Measurements from ENCODE around the gene PCDH15. TPM values are rescaled to one million over a fixed set of nuclear protein-coding genes. Genes with fewer than 3 reads are reported as not detected.

The PCDH15 gene
- total RNA-seq, 1 donor from 2014 or later = not detected

DNA sequence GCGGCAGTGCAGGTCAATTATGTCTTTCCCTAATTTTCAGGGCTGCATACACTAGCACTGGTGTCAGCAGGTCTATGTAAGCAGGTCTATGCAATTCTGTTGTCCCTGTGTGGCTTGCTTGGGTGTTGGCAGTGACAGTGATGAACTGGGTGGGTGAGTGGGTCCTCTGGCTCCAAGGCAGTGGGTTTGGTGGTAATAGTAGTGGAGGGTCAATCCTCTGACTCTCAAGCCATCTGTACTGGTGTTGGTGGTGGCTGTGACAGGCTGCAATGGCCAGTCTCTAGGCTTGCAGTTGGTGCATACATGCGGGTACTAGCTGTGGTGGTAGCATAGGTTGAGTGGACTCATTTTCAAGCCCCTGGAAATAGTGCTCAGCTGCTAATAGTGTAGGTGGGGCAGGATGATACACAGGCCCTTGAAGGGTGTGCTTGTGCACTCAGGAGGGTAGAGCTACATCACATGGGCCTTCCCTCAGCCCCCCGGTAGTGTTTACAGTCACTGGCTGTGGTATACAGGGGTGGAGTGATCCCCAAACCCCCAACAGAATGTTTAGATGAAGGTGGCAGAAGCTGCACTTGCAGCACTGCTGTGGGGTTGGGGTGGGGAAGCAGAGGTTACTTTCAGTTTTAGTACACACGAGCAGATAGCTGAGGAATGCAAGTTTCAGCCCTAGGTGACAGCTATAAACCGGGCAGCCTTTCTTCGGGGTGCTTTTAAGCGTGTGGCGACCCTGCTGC is 331.3 kb downstream of the PCDH15 start:
- Mint-ChIP-seq H3K4me1 (no peaks in the 10 kb centered on the region), H3K9me3 (no peaks in the 10 kb centered on the region), H3K27me3 (no peaks in the 10 kb centered on the region), H3K36me3 (ENCODE audit: low read depth) (no peaks in the 10 kb centered on the region), H3K4me3 (no peak overlapping the region), H3K27ac (no peak overlapping the region)
- TF ChIP-seq, protein P1, sequence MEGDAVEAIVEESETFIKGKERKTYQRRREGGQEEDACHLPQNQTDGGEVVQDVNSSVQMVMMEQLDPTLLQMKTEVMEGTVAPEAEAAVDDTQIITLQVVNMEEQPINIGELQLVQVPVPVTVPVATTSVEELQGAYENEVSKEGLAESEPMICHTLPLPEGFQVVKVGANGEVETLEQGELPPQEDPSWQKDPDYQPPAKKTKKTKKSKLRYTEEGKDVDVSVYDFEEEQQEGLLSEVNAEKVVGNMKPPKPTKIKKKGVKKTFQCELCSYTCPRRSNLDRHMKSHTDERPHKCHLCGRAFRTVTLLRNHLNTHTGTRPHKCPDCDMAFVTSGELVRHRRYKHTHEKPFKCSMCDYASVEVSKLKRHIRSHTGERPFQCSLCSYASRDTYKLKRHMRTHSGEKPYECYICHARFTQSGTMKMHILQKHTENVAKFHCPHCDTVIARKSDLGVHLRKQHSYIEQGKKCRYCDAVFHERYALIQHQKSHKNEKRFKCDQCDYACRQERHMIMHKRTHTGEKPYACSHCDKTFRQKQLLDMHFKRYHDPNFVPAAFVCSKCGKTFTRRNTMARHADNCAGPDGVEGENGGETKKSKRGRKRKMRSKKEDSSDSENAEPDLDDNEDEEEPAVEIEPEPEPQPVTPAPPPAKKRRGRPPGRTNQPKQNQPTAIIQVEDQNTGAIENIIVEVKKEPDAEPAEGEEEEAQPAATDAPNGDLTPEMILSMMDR (IDR thresholded peaks at IDR 0.05) = no peak
- intact Hi-C loops (cut with micrococcal nuclease) = no loop called here
- POLR2A ChIA-PET = no interaction called here
- CTCF ChIA-PET = no interaction called here
- ATAC-seq (ENCODE audit: low read depth) = no peak
- DNase-seq = no peak

DNA sequence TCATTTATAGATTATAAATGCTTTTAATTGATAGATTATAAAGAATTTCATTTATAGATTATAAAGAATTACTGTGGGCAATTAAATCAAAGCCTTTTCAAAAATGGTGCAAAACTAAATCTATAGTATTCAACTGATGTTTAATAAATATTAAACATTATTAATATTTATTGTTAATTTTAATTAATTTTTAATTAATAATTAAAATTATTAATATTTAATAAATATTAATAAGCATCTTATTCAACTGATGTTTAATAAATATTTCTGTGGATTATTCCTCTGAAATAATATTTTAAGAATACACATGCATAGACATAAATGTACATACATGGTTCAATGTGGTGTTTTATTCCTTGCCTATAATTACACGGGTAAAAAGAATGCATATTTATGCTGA is 346.8 kb downstream of the PCDH15 start:
- CTCF ChIA-PET = no interaction called here
- ATAC-seq (ENCODE audit: low read depth) = no peak

DNA sequence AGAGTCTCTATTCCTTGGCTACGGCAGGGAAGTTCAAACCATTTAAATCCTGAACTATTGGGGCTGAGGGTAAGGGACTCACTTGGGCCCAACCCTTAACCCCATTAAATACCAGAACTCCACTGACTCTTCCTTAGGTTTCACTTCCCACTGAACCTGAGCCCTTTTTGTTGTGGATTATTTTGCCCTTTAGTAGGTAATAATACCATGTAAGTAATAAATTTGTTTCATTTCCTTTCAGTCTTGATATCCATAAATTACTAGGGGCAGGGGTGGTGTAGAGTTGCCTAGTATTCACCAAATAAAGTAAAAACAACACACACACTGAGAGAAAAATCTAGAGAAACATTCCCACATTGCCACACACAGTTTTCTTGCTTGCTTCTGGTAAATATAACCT is 352.0 kb downstream of the PCDH15 start:
- H3K4me1 Mint-ChIP-seq = no peaks in the 10 kb centered on the region
- intact Hi-C loops (cut with micrococcal nuclease) = no loop called here
- peaks cover 3% of the 10 kb centered on the region for H3K9me3 Mint-ChIP-seq
- no peak overlapping the region for H3K27ac Mint-ChIP-seq
- TF ChIP-seq, protein P1 (IDR thresholded peaks at IDR 0.05) = no peak
- no peak overlapping the region for H3K4me3 Mint-ChIP-seq
- POLR2A ChIA-PET = no interaction called here
- CTCF ChIA-PET = no interaction called here
- no peaks in the 10 kb centered on the region for H3K36me3 Mint-ChIP-seq (ENCODE audit: low read depth)
- no peaks in the 10 kb centered on the region for H3K27me3 Mint-ChIP-seq
- ATAC-seq (ENCODE audit: low read depth) (no peak), DNase-seq (no peak)

More for the DNA sequence above, 346.8 kb downstream of the PCDH15 start:
- POLR2A ChIA-PET = no interaction called here
- Mint-ChIP-seq H3K9me3 (peaks cover 11% of the 10 kb centered on the region), H3K4me1 (no peaks in the 10 kb centered on the region), H3K4me3 (no peak overlapping the region), H3K36me3 (ENCODE audit: low read depth) (no peaks in the 10 kb centered on the region), H3K27me3 (no peaks in the 10 kb centered on the region), H3K27ac (no peak overlapping the region)
- intact Hi-C loops (cut with micrococcal nuclease) = no loop called here
- no peak for DNase-seq
- TF ChIP-seq, protein P1 (IDR thresholded peaks at IDR 0.05) = no peak

DNA sequence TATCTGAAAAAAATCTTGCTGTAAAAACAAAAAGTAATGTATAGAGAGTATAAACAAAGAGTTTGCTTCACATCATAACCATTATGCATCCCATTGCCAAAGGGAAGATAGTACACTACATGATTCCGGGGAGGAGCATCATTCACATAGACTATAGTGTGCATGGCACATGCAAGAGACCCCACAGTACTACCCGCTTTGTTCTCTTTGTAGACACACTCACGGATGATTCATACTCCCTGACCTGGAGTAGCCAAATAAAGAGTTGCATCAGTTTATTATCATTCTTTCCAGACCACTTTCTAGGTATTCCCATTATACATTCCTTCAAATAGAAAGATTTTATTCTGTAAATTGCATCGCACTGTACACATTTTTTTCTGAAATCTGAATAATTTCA is 356.9 kb downstream of the PCDH15 start:
- H3K36me3 Mint-ChIP-seq (ENCODE audit: low read depth) = no peaks in the 10 kb centered on the region
- H3K4me3 Mint-ChIP-seq = no peak overlapping the region
- intact Hi-C loops (cut with micrococcal nuclease) = no loop called here
- no peaks in the 10 kb centered on the region for H3K27me3 Mint-ChIP-seq
- POLR2A ChIA-PET = no interaction called here
- CTCF ChIA-PET = no interaction called here
- TF ChIP-seq, protein P1 (IDR thresholded peaks at IDR 0.05) = no peak
- no peak overlapping the region for H3K27ac Mint-ChIP-seq
- peaks cover 3% of the 10 kb centered on the region for H3K9me3 Mint-ChIP-seq
- DNase-seq = no peak
- ATAC-seq (ENCODE audit: low read depth) = no peak
- no peaks in the 10 kb centered on the region for H3K4me1 Mint-ChIP-seq

DNA sequence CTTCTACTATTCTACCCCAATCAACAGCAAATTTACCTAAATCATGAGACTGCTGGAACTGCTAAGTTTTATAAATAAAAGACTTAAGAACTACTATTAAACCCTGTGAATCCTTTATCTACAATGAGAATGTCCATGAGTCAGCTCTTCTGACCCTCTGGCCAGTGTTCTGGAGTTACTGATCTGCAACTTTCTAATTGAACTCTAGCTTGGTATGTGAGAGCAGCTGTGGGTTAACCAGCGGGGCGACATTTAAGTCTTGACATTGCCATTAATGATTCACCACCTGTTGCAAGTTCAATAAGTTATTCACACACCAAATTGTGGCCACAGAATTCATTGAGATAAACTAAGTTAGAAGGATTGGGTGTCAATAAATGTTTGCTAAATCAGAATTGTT is 359.8 kb downstream of the PCDH15 start:
- Mint-ChIP-seq H3K4me3 (no peak overlapping the region), H3K9me3 (no peaks in the 10 kb centered on the region), H3K27me3 (no peaks in the 10 kb centered on the region), H3K27ac (no peak overlapping the region), H3K36me3 (ENCODE audit: low read depth) (no peaks in the 10 kb centered on the region), H3K4me1 (no peaks in the 10 kb centered on the region)
- POLR2A ChIA-PET = no interaction called here
- ATAC-seq (ENCODE audit: low read depth) = no peak
- DNase-seq = no peak
- intact Hi-C loops (cut with micrococcal nuclease) = no loop called here
- CTCF ChIA-PET = no interaction called here
- TF ChIP-seq, protein P1 (IDR thresholded peaks at IDR 0.05) = no peak
